GM13976 (cell line): ENCODE measurements around the gene SIGLEC1.

Experiments
- DNase-seq: peaks from one replicate; pipeline ENCODE4 v3.0.0; 2012; ENCODE audit warnings: low spot score
- CTCF ChIP-seq: IDR thresholded peaks from 2 replicates; pipeline ENCODE4 v1.5.1; 2012; ENCODE audit warnings: borderline replicate concordance, mild to moderate bottlenecking; ENCODE audit not compliant: insufficient read depth; ENCODE audit errors: extremely low read depth, missing control alignments, control extremely low read depth
- in situ Hi-C: fragments of 300-500 bp; cut with MboI; formaldehyde crosslinking; loops from one replicate; pipeline ENCODE4 v1.12.0; 2022; ENCODE audit warnings: low sequenced_read_pairs, mixed read lengths, inconsistent platforms; ENCODE audit not compliant: unreplicated experiment

The SIGLEC1 gene

GRCh38 chr20:3691306-3691705 is 21.1 kb downstream of the SIGLEC1 start:
- no peak for DNase-seq
- TF ChIP-seq CTCF, result no peak
- in situ Hi-C loops, result no loop called here

- DNase-seq, result no peak
- in situ Hi-C loops, result no loop called here
- TF ChIP-seq CTCF, result no peak
Measured at GRCh38 chr20:3690413-3690812, 22.0 kb downstream of the SIGLEC1 start.

GRCh38 chr20:3689978-3690377 is 22.4 kb downstream of the SIGLEC1 start:
- TF ChIP-seq CTCF, result no peak
- DNase-seq, result no peak
- in situ Hi-C loops, result no loop called here

- in situ Hi-C loops, result no loop called here
- peak; percentile 51 for DNase-seq
- no peak for TF ChIP-seq CTCF
Measured at GRCh38 chr20:3687655-3688054, 24.7 kb downstream of the SIGLEC1 start.

- in situ Hi-C loops, result no loop called here
- no peak for TF ChIP-seq CTCF
- DNase-seq, result no peak
Measured at GRCh38 chr20:3686867-3687321, 25.5 kb downstream of the SIGLEC1 start.

- in situ Hi-C loops, result no loop called here
- no peak for TF ChIP-seq CTCF
- DNase-seq, result no peak
Measured at GRCh38 chr20:3686421-3686820, 26.0 kb downstream of the SIGLEC1 start.

- no peak for DNase-seq
- TF ChIP-seq CTCF, result no peak
- in situ Hi-C loops, result no loop called here
Measured at GRCh38 chr20:3685341-3685740, 27.1 kb downstream of the SIGLEC1 start.
